ENCODE measurements around the gene PKD1.

PKD1 gene

DNA sequence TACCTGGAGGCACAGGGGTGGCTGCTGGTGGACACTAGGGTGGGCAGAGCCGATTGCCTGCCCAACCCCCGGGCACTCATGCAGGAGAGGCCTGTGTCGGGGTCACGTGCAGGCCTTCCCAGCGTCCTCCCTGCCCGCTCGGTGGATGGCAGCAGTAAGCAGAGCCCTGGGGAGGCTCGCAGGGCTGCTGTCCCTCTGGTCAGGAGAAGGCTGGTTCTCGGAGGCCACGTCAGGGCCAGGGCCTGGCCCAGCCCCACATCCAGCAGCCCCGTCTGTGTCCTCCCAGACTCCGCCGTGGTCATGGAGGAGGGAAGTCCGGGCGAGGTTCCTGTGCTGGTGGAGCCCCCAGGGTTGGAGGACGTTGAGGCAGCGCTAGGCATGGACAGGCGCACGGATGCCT is 52.3 kb downstream of the PKD1 start (continued):
- TF ChIP-seq ZNF26 (tag by site-specific recombination; IDR thresholded peaks at IDR 0.05): no peak

- POLR2A ChIA-PET: interaction anchor here (1.2 kb wide), 1 partner anchor 35 kb away, joined by 3 read pairs; the partner anchor contains the start of genes NTHL1 and TSC2
- no peaks in the 10 kb centered on the region for H3K9me3 ChIP-seq (ENCODE audit: control insufficient read depth, insufficient read depth, low read depth, low read length)
- no peaks in the 10 kb centered on the region for H3K4me1 ChIP-seq (ENCODE audit: control insufficient read depth, insufficient read depth, low read length)
- H3K36me3 ChIP-seq (ENCODE audit: control insufficient read depth in 2 of 2, insufficient read depth in 1 of 2, low read length in 2 of 2): peaks cover 0 to 95% of the 10 kb centered on the region in 2 experiments; a peak in 1 of 3 replicates
- H3K27ac ChIP-seq (ENCODE audit: extremely low read depth, low read depth, low read length): no peak overlapping the region
- no peak for TF ChIP-seq ZNF830 (tag by site-specific recombination; IDR thresholded peaks at IDR 0.05; ENCODE audit: low read depth)
- no peak for TF ChIP-seq HIC1 (tag by site-specific recombination; IDR thresholded peaks at IDR 0.05)
- no peak for TF ChIP-seq ZNF19 (tag by site-specific recombination; IDR thresholded peaks at IDR 0.05; ENCODE audit: low read depth)
- TF ChIP-seq ZNF114 (tag by site-specific recombination; IDR thresholded peaks at IDR 0.05): no peak
- no peak for TF ChIP-seq OVOL3 (tag by site-specific recombination; IDR thresholded peaks at IDR 0.05)
- no peak for TF ChIP-seq ZNF48 (tag by site-specific recombination; IDR thresholded peaks at IDR 0.05)
- TF ChIP-seq KLF7 (tag by site-specific recombination; IDR thresholded peaks at IDR 0.05; ENCODE audit: borderline replicate concordance): no peak
- TF ChIP-seq ZBTB48 (tag by site-specific recombination; IDR thresholded peaks at IDR 0.05): no peak
- TF ChIP-seq, protein P1, sequence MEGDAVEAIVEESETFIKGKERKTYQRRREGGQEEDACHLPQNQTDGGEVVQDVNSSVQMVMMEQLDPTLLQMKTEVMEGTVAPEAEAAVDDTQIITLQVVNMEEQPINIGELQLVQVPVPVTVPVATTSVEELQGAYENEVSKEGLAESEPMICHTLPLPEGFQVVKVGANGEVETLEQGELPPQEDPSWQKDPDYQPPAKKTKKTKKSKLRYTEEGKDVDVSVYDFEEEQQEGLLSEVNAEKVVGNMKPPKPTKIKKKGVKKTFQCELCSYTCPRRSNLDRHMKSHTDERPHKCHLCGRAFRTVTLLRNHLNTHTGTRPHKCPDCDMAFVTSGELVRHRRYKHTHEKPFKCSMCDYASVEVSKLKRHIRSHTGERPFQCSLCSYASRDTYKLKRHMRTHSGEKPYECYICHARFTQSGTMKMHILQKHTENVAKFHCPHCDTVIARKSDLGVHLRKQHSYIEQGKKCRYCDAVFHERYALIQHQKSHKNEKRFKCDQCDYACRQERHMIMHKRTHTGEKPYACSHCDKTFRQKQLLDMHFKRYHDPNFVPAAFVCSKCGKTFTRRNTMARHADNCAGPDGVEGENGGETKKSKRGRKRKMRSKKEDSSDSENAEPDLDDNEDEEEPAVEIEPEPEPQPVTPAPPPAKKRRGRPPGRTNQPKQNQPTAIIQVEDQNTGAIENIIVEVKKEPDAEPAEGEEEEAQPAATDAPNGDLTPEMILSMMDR (tag by site-specific recombination; IDR thresholded peaks at IDR 0.05): no peak
- TF ChIP-seq, protein P2, sequence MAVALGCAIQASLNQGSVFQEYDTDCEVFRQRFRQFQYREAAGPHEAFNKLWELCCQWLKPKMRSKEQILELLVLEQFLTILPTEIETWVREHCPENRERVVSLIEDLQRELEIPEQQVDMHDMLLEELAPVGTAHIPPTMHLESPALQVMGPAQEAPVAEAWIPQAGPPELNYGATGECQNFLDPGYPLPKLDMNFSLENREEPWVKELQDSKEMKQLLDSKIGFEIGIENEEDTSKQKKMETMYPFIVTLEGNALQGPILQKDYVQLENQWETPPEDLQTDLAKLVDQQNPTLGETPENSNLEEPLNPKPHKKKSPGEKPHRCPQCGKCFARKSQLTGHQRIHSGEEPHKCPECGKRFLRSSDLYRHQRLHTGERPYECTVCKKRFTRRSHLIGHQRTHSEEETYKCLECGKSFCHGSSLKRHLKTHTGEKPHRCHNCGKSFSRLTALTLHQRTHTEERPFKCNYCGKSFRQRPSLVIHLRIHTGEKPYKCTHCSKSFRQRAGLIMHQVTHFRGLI (tag by site-specific recombination; IDR thresholded peaks at IDR 0.05): no peak
- TF ChIP-seq PRDM10 (tag by site-specific recombination; IDR thresholded peaks at IDR 0.05): no peak
- TF ChIP-seq ZNF324 (tag by site-specific recombination; IDR thresholded peaks at IDR 0.05): no peak
- TF ChIP-seq ZNF544 (tag by site-specific recombination; IDR thresholded peaks at IDR 0.05): no peak
- TF ChIP-seq ZNF292 (tag by site-specific recombination; IDR thresholded peaks at IDR 0.05; ENCODE audit: borderline replicate concordance, low read depth): no peak
- TF ChIP-seq ZNF837 (tag by site-specific recombination; IDR thresholded peaks at IDR 0.05): no peak
- no peak for TF ChIP-seq ZNF37A (tag by site-specific recombination; IDR thresholded peaks at IDR 0.05)
- no peak for TF ChIP-seq ZNF664 (tag by site-specific recombination; IDR thresholded peaks at IDR 0.05)
- TF ChIP-seq FEZF1 (tag by site-specific recombination; IDR thresholded peaks at IDR 0.05): no peak
- no peak for TF ChIP-seq ZNF639 (tag by site-specific recombination; IDR thresholded peaks at IDR 0.05)
- no peak for TF ChIP-seq ZFP37 (tag by site-specific recombination; IDR thresholded peaks at IDR 0.05)
- no peak overlapping the region for H3K4me3 ChIP-seq (ENCODE audit: low read depth, low read length)
- CTCF ChIA-PET: no interaction called here
Measured at GRCh38 chr16:2082983-2083364, 52.7 kb downstream of the PKD1 start.
